ENCODE measurements around the gene SPDYE6.
"Not testable (repeated sequence)": the region's sequence is repeated elsewhere in the genome, so short reads cannot be mapped to it uniquely, and the experiment has no call there.

Gene SPDYE6

DNA sequence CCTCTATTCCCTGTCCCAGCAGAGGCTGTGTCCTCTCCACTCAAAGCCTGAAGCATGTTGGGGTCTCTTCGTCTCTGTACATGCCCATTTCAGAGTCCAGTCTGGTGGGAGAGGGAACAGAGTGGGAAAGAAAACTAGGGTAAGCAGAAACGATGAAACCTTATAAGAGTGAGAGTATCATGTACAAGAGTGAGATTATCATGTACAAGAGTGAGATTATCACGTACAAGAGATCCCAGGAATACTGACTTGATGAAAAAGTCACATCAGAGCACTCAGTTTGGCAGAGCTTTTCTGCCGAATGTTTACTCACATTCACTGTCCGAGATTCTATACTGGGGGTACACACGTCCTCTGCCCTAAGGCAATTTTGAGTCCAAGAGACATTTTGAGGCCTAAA lies at the start of gene SPDYE6:
SPDYE6 (minus strand) TSS at position 101 of the 400 bp plus-strand sequence. CDS start 421 bp downstream, outside the sequence.
- intact Hi-C loops (cut with DNase I); DNase-seq: not testable (repeated sequence)

- intact Hi-C loops (cut with DNase I); DNase-seq: not testable (repeated sequence)
Measured at GRCh38 chr7:102404862-102405188, 48.6 kb upstream of the SPDYE6 start.

DNA sequence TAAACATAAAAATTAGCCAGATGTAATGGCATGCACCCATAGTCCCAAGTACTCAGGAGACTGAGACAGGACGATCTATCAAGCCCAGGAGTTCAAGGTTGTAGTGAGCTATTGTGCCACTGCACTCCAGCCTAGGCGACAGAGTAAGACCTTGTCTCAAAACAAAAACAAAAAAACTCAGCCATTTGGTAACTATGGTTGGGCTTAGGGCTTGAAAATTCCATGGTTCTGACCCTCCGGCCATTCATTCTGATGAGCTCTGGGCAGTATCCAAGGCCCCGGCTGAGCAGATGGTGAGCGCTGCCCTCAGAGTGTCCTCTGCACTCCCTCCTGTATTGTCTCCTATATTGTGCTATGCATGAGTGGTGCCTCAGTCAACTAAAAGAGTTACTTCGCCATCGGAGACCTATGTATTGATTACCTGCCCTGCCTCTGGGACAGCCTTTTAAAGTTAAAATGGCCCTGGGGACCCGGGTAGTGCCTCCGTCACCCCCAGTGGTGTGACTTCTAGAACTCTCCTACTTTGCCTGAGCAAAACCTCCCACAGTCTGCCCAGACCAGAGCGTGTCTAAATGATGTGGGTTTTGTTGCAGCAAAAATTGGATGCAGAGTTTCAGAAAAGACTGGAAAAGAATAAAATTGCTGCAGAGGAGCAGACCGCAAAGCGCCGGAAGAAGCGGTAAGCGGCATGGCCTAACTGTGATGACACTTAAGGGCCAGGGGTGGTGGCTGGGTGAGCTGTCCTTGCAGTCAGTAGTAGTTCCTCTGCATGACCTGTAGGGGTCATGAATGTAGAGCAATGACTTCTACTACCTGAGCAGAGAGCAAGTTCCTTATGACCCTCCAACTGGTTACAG lies 48.0 kb upstream of the SPDYE6 start:
- intact Hi-C loops (cut with DNase I): no loop called here
- DNase-seq: peak in 1 of 10 donors; percentile 75

DNA sequence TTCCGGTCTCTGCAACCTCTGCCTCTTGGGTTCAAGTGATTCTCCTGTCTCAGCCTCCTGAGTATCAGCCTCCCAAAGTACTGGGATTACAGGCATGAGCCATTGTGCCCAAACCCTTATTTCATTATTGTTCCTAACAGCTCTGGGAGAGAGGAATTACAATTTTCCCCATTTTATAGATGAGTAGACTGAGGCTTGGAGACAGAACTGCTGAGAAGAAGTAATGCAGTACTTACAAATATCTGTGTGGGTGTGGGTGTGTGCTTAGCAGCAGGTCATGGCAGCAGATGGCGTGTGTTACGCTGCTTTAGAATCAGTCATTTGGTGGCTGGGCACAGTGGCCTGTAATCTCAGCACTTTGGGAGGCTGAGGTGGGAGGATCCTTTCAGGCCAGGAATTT lies 47.3 kb upstream of the SPDYE6 start:
- no peak for DNase-seq
- intact Hi-C loops (cut with DNase I): no loop called here

DNA sequence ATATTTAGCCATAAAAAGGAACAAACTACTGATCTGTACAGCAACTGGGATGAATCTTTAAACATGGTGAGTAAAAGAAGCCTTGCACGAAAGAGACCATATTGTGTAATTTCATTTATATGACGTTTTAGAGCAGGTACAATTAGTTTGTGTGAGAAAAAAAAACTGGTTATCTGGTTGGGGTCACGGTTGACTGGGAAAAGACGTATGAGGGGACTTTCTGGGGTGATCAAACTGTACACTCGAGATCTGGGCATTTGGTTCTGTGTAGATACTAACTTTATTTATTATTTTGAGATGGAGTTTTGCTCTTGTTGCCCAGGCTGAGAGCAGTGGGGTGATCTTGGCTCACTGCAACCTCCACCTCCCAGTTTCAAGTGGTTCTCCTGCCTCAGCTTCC lies 44.1 kb upstream of the SPDYE6 start:
- no peak for DNase-seq

GRCh38 chr7:102398543-102398942 lies 42.3 kb upstream of the SPDYE6 start:
- intact Hi-C loops (cut with DNase I): no loop called here
- DNase-seq: no peak

More for the DNA sequence above, 44.1 kb upstream of the SPDYE6 start:
- intact Hi-C loops (cut with DNase I): no loop called here

- intact Hi-C loops (cut with DNase I): loop anchor here (1.0 kb wide), 1 partner anchor 33 kb away; no protein-coding TSS in a partner anchor
- DNase-seq: no peak
Measured at GRCh38 chr7:102396710-102397019, 40.4 kb upstream of the SPDYE6 start.

- peak; percentile 72 to 98 (median 82) for DNase-seq
- intact Hi-C loops (cut with DNase I): loop anchor here (1.0 kb wide), 1 partner anchor 33 kb away; no protein-coding TSS in a partner anchor
Measured at GRCh38 chr7:102395873-102396709, 39.8 kb upstream of the SPDYE6 start, which contains the start of gene PRKRIP1. TSS of gene PRKRIP1 (plus strand) at chr7:102396363. CDS start at chr7:102396412, 49 bp downstream.

- no peak for DNase-seq
- intact Hi-C loops (cut with DNase I): no loop called here
Measured at GRCh38 chr7:102395592-102395872, 39.3 kb upstream of the SPDYE6 start.

DNA sequence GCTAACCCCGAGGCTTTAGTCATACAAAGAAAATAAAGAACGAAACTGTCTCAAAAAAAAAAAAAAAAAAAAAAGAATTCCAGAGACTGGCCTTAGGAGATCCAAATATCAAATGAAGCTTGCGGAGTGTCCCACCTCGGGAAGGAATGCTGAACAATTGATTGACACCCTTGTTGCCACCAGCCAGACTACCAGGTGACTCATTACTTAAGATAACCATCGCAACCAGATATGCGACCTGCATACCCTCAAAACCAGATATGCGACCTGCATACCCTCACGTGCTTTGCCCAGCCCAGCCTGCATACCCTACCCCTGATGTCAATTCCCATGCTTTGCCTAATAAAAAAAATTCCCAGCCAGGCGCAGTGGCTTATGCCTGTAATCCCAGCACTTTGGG lies 37.2 kb upstream of the SPDYE6 start:
- DNase-seq: no peak
- intact Hi-C loops (cut with DNase I): no loop called here

GRCh38 chr7:102392330-102392729 lies 36.1 kb upstream of the SPDYE6 start:
- no peak for DNase-seq
- intact Hi-C loops (cut with DNase I): no loop called here

DNA sequence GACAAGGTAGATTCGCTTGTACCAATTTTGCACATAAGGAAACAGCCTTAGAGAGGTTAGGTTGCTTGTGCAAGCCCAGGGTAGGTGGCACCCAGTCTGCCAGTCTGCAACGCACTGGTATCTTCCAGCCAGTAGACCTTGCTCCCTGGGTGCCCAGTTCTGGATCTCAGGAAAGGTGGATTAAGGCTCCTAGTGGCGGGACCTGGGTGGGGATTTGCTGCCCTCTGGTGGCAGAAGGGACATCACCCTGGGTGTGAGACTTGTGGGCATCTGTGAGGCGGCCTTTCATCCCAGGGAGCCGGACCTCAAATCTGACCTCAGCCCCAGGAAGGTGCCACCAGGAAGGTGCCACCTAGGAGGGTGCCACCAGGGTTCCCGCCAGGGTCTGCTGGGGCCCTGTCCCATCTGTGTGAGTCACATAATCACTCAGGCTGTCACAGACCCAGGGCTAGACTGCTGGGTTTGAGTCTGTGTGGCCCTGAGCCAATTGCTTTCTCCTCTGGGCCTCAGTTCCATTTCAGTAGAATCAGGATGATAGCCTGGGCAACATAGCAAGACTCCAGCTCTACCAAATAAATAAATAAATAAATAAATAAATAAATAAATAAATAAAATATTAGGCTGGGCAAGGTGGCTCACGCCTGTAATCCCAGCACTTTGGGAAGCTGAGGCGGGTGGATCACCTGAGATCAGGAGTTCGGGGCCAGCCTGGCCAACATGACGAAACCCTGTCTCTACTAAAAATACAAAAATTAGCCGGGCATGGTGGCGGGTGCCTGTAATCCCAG lies 34.6 kb upstream of the SPDYE6 start:
- intact Hi-C loops (cut with DNase I): loop anchor here (2.0 kb wide), 1 partner anchor 112 kb away; no protein-coding TSS in a partner anchor
- DNase-seq: peak; percentile 69 to 96 (median 84)

DNA sequence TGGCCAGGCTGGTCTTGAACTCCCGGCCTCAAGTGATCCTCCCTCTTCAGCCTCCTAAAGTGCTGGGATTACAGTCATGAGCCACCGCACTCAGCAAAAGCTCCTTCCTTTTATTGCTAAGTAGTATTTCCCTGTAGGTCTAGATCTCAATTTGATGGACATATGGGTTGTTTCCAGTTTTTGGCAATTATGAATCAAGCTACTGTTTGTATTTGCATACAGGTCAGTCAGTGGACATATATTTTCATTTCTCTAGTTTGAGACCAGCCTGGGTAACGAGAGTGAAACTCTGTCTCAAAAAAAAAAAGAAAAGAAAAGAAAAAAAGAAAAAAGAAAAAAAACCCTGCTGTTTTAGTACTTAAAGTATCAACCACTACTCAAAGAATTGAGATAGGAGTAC lies 33.6 kb upstream of the SPDYE6 start:
- intact Hi-C loops (cut with DNase I): loop anchor here (2.0 kb wide), 1 partner anchor 111 kb away; no protein-coding TSS in a partner anchor
- DNase-seq: no peak

DNA sequence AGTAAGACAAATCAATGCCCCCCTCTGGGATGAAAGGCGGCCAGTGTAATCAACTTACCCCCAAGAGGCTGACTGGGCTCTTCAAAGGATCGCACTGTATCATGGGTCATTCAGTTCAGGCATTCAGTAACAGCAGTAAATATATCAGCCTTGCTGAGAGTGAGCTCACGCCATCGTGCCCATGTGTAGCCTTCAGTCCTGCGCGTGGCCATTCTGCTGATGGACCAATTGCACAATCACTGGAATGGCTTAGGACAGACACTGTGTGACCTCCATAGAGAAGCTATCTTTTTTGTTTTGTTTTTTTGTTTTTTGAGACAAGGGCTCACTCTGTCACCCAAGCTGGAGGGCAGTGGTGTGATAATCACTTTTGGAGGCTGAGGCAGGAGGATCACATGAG lies 30.8 kb upstream of the SPDYE6 start:
- intact Hi-C loops (cut with DNase I): no loop called here
- no peak for DNase-seq

DNA sequence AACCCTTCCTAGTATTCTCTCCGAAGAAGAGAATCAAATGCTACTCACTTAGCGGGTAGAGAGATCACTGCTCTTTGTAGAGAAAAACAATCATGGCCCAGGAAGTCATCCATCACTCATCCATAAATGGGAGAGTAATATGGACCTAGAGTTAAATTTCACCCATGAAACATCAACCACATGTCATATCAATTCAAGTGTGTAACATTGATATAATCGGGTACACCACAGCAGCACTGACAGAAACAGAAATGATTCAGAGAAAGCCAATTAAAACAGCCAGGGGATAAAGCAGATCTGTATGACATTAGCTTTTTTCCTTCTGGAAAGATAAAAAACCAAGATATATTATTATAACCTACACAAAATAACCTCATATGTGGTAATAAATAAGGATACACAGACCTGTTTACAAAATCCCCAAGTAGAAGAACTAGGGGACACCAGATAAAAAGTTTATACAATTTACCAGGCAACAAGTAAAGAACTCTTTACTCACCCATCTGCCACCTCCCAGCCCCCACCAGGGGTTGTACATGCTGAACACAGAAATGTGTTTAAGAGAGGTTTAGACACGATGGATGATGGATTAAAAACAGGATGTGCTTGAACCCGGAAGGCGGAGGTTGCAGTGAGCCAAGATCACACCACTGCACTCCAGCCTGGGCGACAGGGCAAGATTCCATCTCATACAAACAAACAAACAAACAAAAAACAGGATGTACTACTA lies 25.6 kb upstream of the SPDYE6 start:
- intact Hi-C loops (cut with DNase I); DNase-seq: not testable (repeated sequence)

GRCh38 chr7:102380837-102381236 lies 24.6 kb upstream of the SPDYE6 start:
- intact Hi-C loops (cut with DNase I); DNase-seq: not testable (repeated sequence)

GRCh38 chr7:102376964-102377466 lies 20.8 kb upstream of the SPDYE6 start:
- intact Hi-C loops (cut with DNase I): no loop called here
- DNase-seq: no peak

DNA sequence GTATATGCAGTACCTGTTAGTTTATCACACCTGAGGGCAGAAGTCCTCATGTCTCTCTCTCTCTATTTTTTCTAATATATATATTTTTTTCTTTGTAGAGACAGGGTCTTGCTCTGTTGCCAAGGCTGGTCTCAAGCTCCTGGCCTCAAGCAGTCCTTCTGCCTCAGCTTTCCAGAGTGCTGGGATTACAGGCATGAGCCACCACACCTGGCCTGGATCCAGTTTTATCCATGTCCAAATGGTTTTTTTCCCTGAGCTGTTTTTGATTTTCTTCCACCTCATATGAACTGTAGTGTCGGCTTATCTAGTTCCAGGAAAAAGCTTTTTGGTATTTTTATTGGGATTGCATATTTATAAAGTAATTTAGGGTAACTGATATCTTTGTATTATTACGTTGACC lies 16.6 kb upstream of the SPDYE6 start:
- intact Hi-C loops (cut with DNase I): not testable (repeated sequence)
- peak in 1 of 10 donors; percentile 11 for DNase-seq

DNA sequence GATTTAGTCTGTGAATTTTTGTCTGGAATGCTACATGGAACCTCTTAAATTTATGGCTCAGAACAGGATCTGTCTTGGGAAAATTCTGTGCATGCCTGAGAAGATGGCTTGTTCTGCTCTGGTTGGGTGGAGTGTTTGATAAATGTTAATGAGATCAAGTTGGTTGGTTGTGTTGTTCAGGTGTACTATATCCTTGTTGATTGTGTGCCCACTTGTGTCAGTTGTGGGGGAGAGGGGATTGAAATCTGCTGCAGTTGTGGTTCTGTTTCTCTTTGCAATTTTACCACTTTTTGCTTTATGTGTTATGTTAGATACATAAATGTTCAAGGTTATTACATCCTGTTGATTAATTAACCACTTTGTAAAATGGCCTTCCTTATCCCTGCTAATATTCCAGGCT lies 13.8 kb upstream of the SPDYE6 start:
- DNase-seq; intact Hi-C loops (cut with DNase I): not testable (repeated sequence)

- intact Hi-C loops (cut with DNase I); DNase-seq: not testable (repeated sequence)
Measured at GRCh38 chr7:102365390-102365789, 9.1 kb upstream of the SPDYE6 start.
